GM12864 (cell line): ENCODE measurements around the gene NT5C1A.

Experiments
- DNase-seq: peaks from one replicate; pipeline ENCODE4 v3.0.0-alpha.2; 2011; ENCODE audit warnings: low read depth
- H3K4me3 ChIP-seq: 2 replicates; pipeline ENCODE4 v1.5.1; 2011; ENCODE audit warnings: mild to moderate bottlenecking, low read depth, low read length, control low read depth
- TF ChIP-seq, protein P1 (sequence below): IDR thresholded peaks from 2 replicates; pipeline ENCODE4 v1.5.1; 2011; ENCODE audit warnings: low read depth, mild to moderate bottlenecking, moderate library complexity, low read length, control low read depth, inconsistent platforms; ENCODE audit errors: missing control alignments

The NT5C1A gene

DNA sequence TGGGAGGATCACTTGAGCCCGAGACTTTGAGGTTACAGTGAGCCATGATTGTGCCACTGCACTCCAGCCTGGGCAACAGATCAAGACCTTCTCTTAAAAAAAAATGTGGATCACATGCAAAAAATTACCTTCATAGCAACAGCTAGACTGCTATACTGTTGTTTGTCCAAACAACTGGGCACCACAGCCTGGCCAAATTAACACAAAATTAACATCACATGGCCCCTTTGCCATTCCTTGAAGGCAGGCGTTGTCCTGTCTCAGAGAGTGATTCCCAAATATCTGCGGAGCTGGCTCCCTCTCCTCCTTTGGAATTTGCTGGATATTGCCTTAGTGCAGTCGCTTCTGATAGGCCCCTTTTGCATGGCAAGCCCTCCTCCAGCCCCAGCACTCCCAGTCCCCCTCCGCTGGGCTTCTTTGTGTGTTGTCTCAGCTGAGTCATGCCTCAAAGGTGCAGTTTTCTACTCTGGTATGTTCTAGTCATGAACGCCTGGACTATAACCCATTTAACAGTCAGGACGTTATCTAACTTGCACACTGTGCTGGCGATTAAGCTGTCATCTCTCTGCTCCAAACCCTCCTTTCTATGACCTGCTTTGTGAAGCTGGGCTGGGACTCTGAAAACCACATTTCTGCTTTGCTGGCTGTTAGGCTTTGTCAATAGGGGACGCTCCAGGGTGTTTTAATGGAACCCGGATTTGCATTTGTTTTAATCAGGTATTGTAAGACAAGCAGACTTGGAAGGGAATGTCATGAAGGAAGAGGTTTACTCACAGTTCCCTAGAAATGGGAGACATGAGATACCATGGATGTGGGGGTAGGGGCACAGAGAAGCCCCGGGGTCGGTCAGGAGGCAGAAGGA, 39.4 kb upstream of the NT5C1A start:
- TF ChIP-seq, protein P1, sequence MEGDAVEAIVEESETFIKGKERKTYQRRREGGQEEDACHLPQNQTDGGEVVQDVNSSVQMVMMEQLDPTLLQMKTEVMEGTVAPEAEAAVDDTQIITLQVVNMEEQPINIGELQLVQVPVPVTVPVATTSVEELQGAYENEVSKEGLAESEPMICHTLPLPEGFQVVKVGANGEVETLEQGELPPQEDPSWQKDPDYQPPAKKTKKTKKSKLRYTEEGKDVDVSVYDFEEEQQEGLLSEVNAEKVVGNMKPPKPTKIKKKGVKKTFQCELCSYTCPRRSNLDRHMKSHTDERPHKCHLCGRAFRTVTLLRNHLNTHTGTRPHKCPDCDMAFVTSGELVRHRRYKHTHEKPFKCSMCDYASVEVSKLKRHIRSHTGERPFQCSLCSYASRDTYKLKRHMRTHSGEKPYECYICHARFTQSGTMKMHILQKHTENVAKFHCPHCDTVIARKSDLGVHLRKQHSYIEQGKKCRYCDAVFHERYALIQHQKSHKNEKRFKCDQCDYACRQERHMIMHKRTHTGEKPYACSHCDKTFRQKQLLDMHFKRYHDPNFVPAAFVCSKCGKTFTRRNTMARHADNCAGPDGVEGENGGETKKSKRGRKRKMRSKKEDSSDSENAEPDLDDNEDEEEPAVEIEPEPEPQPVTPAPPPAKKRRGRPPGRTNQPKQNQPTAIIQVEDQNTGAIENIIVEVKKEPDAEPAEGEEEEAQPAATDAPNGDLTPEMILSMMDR: no peak
- H3K4me3 ChIP-seq: no peak overlapping the region
- no peak for DNase-seq

DNA sequence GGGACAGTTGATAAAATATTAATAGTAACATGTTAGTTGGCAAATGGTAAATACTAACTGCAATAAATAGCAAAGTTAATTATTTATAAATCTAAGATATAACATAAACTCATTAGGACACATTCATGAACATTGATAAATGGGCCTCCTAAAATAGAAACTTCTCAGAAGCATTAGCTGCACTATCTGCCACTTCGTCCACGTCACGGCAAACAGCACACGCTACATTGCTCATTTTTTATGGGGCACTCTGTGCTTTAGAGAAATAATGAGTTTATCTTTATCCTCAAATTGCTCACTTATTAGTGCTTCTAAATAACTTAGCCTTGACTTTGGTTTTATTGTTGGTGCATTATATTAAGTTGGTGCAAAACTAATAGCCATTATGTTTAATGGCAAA, 35.6 kb upstream of the NT5C1A start:
- TF ChIP-seq, protein P1: no peak
- DNase-seq: no peak
- H3K4me3 ChIP-seq: no peak overlapping the region

DNA sequence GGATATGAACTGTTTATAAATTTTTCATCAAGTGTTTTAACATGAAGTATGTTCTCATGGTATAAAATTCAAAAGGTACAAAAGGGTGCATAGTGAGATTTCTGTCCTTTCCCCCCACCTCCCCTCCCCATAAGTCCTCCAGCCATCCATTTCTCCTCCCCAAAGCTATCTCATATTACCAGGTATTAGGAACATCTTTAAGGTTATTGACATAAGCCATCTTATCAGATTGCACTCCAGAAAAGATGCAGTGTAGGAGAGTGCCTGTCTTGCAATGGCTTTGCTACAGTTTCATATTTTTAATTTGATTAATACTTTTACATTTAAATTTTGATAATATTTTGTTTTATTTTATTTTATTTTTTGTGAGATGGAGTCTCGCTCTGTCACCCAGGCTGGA, 32.9 kb upstream of the NT5C1A start:
- H3K4me3 ChIP-seq: no peak overlapping the region
- TF ChIP-seq, protein P1: no peak
- no peak for DNase-seq

DNA sequence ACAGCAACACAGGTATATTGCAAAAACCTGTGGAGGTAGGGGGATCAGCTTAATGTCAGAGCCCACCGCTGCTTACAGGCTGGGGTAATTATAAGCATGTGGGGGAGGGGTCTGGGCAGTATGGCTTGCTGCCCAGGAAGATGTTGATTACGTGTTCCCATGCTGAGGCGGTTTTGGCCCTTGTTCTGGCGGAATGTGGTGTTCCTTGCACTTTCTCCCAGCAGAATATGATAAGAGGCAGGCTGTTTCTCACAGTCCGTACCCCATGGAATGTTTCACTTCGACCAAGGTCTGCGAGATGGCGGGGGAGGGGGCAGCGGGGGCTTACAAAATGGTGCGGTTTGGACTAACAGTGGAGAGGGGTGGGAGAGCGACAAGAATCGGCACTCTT, 29.1 kb upstream of the NT5C1A start:
- DNase-seq: no peak
- H3K4me3 ChIP-seq: no peak overlapping the region
- TF ChIP-seq, protein P1: no peak

DNA sequence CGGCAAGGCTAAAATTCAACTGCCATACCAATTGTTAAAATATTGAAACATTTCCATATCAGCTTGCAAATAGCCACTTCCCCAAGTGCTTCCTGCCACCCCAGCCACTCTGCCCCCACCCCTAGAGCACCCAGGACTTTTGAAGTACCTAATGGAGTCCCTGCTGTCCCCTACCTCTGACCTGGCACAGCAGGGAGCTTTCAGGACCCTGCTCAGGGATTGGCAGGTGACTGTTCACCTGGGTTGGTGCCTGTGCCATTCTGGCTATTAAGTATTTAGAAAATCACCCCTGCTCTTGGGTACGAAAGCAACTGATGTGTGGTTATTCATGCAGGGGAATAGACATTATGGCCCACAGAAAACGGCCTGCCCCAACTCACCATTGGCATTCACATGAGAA, 28.4 kb upstream of the NT5C1A start:
- TF ChIP-seq, protein P1: no peak
- DNase-seq: no peak
- H3K4me3 ChIP-seq: no peak overlapping the region

DNA sequence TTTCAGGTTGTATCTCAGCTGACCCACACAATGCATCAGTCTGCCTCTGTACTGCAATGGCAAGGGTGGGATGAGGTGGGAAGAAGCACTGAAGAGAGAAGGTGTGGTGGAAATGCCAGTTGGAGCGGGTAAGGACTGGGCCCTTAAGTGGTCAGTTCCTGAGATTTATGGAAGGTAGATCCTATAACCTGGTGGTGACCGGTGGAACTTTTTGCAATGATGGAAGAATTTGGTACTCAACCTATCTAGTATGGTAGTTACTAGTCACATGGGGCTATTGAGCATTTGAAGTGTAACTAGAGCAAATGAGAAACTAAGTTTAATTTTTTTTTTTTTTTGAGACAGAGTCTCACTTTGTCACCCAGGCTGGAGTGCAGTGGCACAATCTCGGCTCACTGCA, 27.5 kb upstream of the NT5C1A start:
- no peak overlapping the region for H3K4me3 ChIP-seq
- no peak for DNase-seq
- TF ChIP-seq, protein P1: no peak

DNA sequence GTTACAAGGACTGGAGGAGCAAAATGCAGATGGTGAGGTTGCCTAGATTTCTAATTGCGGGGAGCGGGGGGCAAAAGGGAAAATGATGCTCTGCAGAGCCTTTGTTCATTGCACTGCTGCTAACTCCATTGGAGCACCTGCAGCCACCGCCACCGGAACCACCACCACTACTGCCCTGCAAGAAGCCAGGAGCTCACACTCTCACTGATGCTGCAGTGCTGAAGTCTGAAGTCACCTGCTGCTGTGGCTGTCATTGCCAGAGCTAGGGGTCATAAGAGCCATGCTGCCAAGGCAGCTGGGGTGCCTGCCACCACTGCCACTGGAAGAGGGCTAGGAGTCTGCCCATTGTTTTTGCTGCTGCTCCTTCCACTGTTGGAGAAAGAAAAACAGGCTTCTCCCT, 26.7 kb upstream of the NT5C1A start:
- TF ChIP-seq, protein P1: no peak
- no peak overlapping the region for H3K4me3 ChIP-seq
- DNase-seq: no peak
